ENCODE results near the gene IDE. TPM values are rescaled to one million over a fixed set of nuclear protein-coding genes. Genes with fewer than 3 reads are reported as not detected.

Gene IDE
- total and polyA plus RNA-seq, 2 donors (not counting 1 experiment from before 2014, with no cell fraction given) = 7.7 to 40.9 TPM

DNA sequence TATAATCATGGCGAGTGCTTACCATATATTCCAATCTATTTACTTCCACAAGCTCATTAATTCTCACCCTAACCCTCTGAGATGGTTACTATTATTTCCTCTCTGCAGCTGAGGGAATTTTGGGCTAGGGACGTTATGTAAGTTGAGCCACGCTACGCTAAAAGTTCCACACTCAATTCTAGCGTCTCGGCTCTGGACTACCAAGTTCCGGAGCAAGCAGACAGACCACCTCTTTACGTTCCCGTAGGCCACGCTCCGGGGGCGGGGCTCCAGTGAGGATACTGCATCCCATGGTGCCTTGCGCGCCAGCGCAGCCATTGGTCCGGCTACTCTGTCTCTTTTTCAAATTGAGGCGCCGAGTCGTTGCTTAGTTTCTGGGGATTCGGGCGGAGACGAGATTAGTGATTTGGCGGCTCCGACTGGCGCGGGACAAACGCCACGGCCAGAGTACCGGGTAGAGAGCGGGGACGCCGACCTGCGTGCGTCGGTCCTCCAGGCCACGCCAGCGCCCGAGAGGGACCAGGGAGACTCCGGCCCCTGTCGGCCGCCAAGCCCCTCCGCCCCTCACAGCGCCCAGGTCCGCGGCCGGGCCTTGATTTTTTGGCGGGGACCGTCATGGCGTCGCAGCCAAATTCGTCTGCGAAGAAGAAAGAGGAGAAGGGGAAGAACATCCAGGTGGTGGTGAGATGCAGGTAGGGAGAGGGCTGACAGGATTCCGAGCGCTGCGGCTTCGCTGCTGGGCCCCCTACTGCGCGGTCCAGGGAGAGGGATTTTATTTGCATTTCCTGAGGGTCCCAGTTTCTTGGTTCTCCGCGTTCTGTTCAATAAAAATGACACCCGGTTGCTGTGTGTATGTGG, 19.1 kb upstream of the IDE start, which contains the start of gene KIF11:
TSS of gene KIF11 (plus strand) at position 370 of the 858 bp plus-strand sequence. CDS start at position 616, 246 bp downstream.
- peak; percentile 96 for DNase-seq
- CTCF ChIA-PET = interaction anchor here (3.5 kb wide), 1 partner anchor 20 kb away, joined by 40 read pairs; the partner anchor contains the start of gene IDE
- Mint-ChIP-seq H3K27me3 (no peaks in the 10 kb centered on the region), H3K4me3 (peak within 1 kb of the TSS; percentile 99), H3K27ac (peak within 1 kb of the TSS; percentile 99), H3K9me3 (ENCODE audit: insufficient read depth) (no peaks in the 10 kb centered on the region), H3K4me1 (peaks cover 41% of the 10 kb centered on the region)
- peak within 1 kb of the TSS; percentile 88 for H3K9ac ChIP-seq (ENCODE audit: low read length)
- H3K79me2 ChIP-seq (ENCODE audit: control insufficient read depth, insufficient read depth, low read length) = peaks cover 31% of the 10 kb centered on the region
- peak within 1 kb of the TSS; percentile 65 to 95 (median 84) for H3K4me3 ChIP-seq (ENCODE audit: control extremely low read depth in 1 of 5, extremely low read depth in 1 of 5, insufficient read depth in 1 of 5, low read depth in 2 of 5, low read length in 4 of 5)
- no peaks in the 10 kb centered on the region for H3K27me3 ChIP-seq (replicated peaks in 1 of 4; ENCODE audit: control extremely low read depth in 1 of 4, control insufficient read depth in 3 of 4, insufficient read depth in 4 of 4, low read length in 3 of 4)
- peak within 1 kb of the TSS; percentile 82 to 92 for H3K27ac ChIP-seq (ENCODE audit: low read length in 2 of 2)
- WGBS (ENCODE audit: insufficient coverage) = under 1% methylated on average over 60 of the region's 61 CpGs
- H4K20me1 ChIP-seq (ENCODE audit: control insufficient read depth, insufficient read depth, low read length, poor library complexity, severe bottlenecking) = no peaks in the 10 kb centered on the region
- POLR2A ChIA-PET = interaction anchor here (0.7 to 3.0 kb wide), 3 partner anchors 9 to 98 kb away, joined by 3 to 38 read pairs (median 16); partner anchors contain the start of genes HHEX and IDE
- intact Hi-C loops (cut with micrococcal nuclease) = loop anchor here (1.0 to 5.0 kb wide), 3 partner anchors 51 to 1109 kb away; partner anchors contain the start of genes FRA10AC1 and TNKS2
- peak; percentile 82 for ATAC-seq (ENCODE audit: low read depth)
- peak within 1 kb of the TSS; percentile 93 for H2AFZ ChIP-seq (ENCODE audit: insufficient read depth, low read depth, low read length, poor library complexity, severe bottlenecking)
- H3K36me3 ChIP-seq (replicated peaks in 1 of 2; ENCODE audit: control extremely low read depth in 1 of 2, control insufficient read depth in 1 of 2, extremely low read depth in 1 of 2, insufficient read depth in 2 of 2, low read length in 1 of 2) = no peaks in the 10 kb centered on the region
- peak within 1 kb of the TSS; percentile 93 for H3K4me2 ChIP-seq (replicated peaks; ENCODE audit: low read depth, low read length, poor library complexity, severe bottlenecking)
- no peaks in the 10 kb centered on the region for H3K9me3 ChIP-seq (ENCODE audit: control extremely low read depth in 1 of 3, control insufficient read depth in 2 of 3, insufficient read depth in 1 of 3, low read length in 2 of 3)
- TF ChIP-seq EZH2 (IDR thresholded peaks at IDR 0.05; ENCODE audit: borderline replicate concordance, insufficient read depth, low read depth, low read length, poor library complexity, severe bottlenecking) = no peak
- TF ChIP-seq, protein P1, sequence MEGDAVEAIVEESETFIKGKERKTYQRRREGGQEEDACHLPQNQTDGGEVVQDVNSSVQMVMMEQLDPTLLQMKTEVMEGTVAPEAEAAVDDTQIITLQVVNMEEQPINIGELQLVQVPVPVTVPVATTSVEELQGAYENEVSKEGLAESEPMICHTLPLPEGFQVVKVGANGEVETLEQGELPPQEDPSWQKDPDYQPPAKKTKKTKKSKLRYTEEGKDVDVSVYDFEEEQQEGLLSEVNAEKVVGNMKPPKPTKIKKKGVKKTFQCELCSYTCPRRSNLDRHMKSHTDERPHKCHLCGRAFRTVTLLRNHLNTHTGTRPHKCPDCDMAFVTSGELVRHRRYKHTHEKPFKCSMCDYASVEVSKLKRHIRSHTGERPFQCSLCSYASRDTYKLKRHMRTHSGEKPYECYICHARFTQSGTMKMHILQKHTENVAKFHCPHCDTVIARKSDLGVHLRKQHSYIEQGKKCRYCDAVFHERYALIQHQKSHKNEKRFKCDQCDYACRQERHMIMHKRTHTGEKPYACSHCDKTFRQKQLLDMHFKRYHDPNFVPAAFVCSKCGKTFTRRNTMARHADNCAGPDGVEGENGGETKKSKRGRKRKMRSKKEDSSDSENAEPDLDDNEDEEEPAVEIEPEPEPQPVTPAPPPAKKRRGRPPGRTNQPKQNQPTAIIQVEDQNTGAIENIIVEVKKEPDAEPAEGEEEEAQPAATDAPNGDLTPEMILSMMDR (IDR thresholded peaks at IDR 0.05) = no peak
- H3K4me1 ChIP-seq (ENCODE audit: control insufficient read depth in 2 of 2, insufficient read depth in 2 of 2, low read length in 2 of 2) = peaks cover 9 to 22% of the 10 kb centered on the region in 2 donors
